HepG2 (cell line): Measurements from ENCODE around the gene TBC1D12. TPM values are rescaled to one million over a fixed set of nuclear protein-coding genes. Genes with fewer than 3 reads are reported as not detected.
A peak's percentile ranks its signal among the peaks of the same experiment; 100 is the strongest.

Source experiments
- DR1 ChIP-seq: sonication (generic); formaldehyde crosslinking; IDR thresholded peaks from 2 replicates; pipeline ENCODE4 v1.8.0; 2021; ENCODE audit warnings: mild to moderate bottlenecking, missing genetic modification reagents, inconsistent platforms
- EED ChIP-seq: sonication (generic); formaldehyde crosslinking; IDR thresholded peaks from 2 replicates; pipeline ENCODE4 v1.5.0; 2020; ENCODE audit warnings: mild to moderate bottlenecking, missing genetic modification reagents
- EP300 ChIP-seq, 3 experiments: sonication (generic) in 1 of 3; formaldehyde crosslinking in 1 of 3; IDR thresholded peaks; 2 replicates each; pipeline versions ENCODE4 v1.5.1 to v1.6.1; 2011 to 2020; ENCODE audit warnings: low read depth in 2 of 3, low read length in 2 of 3, borderline replicate concordance in 1 of 3, improper control_type of control experiment in 1 of 3, mild to moderate bottlenecking in 1 of 3, missing genetic modification reagents in 1 of 3, moderate library complexity in 1 of 3
- HMG20B ChIP-seq: conservative IDR thresholded peaks from 2 replicates; pipeline ENCODE4 v1.6.1; 2016; ENCODE audit warnings: missing genetic modification reagents, missing compliant biosample characterization
- HOXA5 ChIP-seq: sonication (generic); formaldehyde crosslinking; IDR thresholded peaks from 2 replicates; pipeline ENCODE4 v1.4.0; 2020; ENCODE audit warnings: missing genetic modification reagents
- IRX3 ChIP-seq: sonication (generic); formaldehyde crosslinking; IDR thresholded peaks from 2 replicates; pipeline ENCODE4 v1.8.1; 2023; ENCODE audit warnings: mild to moderate bottlenecking, low read depth, missing genetic modification reagents, borderline replicate concordance
- NPAS2 ChIP-seq: sonication (generic); formaldehyde crosslinking; IDR thresholded peaks from 2 replicates; pipeline ENCODE4 v1.8.0; 2022; ENCODE audit warnings: mild to moderate bottlenecking, missing genetic modification reagents, borderline replicate concordance
- NR2F6 ChIP-seq, 2 experiments: IDR thresholded peaks; 2 replicates each; pipeline ENCODE4 v1.6.1; 2016; ENCODE audit warnings: antibody characterized with exemption in 1 of 2, mild to moderate bottlenecking in 1 of 2
- PPARG ChIP-seq: conservative IDR thresholded peaks from 2 replicates; pipeline ENCODE4 v1.6.1; 2016; ENCODE audit warnings: missing biosample characterization, missing genetic modification reagents
- SAP130 ChIP-seq: IDR thresholded peaks from 2 replicates; pipeline ENCODE4 v1.6.1; 2016; ENCODE audit warnings: low read depth
- TBX2 ChIP-seq: sonication (generic); formaldehyde crosslinking; IDR thresholded peaks from 2 replicates; pipeline ENCODE4 v1.5.0; 2020; ENCODE audit warnings: missing genetic modification reagents, mild to moderate bottlenecking, borderline replicate concordance
- ZFP62 ChIP-seq: sonication (generic); formaldehyde crosslinking; IDR thresholded peaks from 2 replicates; pipeline ENCODE4 v1.4.0; 2020; ENCODE audit warnings: missing genetic modification reagents
- ZFP90 ChIP-seq: sonication (generic); formaldehyde crosslinking; IDR thresholded peaks from 2 replicates; pipeline ENCODE4 v1.8.0; 2022; ENCODE audit warnings: missing genetic modification reagents, mild to moderate bottlenecking, inconsistent platforms, borderline replicate concordance
- ZNF329 ChIP-seq: sonication (generic); formaldehyde crosslinking; IDR thresholded peaks from 2 replicates; pipeline ENCODE4 v1.9.0; 2021; ENCODE audit warnings: low read depth, mild to moderate bottlenecking, missing genetic modification reagents
- ZNF557 ChIP-seq: sonication (generic); formaldehyde crosslinking; IDR thresholded peaks from 2 replicates; pipeline ENCODE4 v1.4.0; 2020; ENCODE audit warnings: missing genetic modification reagents
- ZNF629 ChIP-seq: sonication (generic); formaldehyde crosslinking; conservative IDR thresholded peaks from 2 replicates; pipeline ENCODE4 v1.5.0; 2020; ENCODE audit warnings: missing genetic modification reagents
- ZNF775 ChIP-seq: sonication (generic); formaldehyde crosslinking; IDR thresholded peaks from 2 replicates; pipeline ENCODE4 v1.4.0; 2020; ENCODE audit warnings: missing genetic modification reagents, mild to moderate bottlenecking, moderate library complexity, borderline replicate concordance
- polyA plus RNA-seq, 8 experiments: library from polyadenylated mRNA; depleted of rRNA in 3 of 8; stranded (reverse) in 7 of 8; unstranded in 1 of 8; fragments of >200 nt; fragmentation: Illumina TruSeq in 4 of 8; extraction: Trizol in 4 of 8; gene quantifications; 2 replicates each; pipeline versions ENCODE4 v1.2.1 to v1.2.3, GENCODE V29; 2011 to 2016; ENCODE audit warnings: low read depth in 4 of 8, missing spikeins in 1 of 8, mixed read lengths in 1 of 8; ENCODE audit not compliant: insufficient read depth in 1 of 8
- total RNA-seq, 5 experiments: library from RNA; depleted of rRNA; stranded (reverse); fragments of >200 nt; fragmentation: Illumina TruSeq; extraction: Trizol; gene quantifications; 2 replicates each; pipeline ENCODE4 v1.2.3, GENCODE V29; 2016; ENCODE audit warnings: low read depth in 1 of 5
- TF ChIP-seq, protein P1 (sequence below): sonication (generic); formaldehyde crosslinking; IDR thresholded peaks from 2 replicates; pipeline ENCODE4 v1.4.0; 2020; ENCODE audit warnings: missing genetic modification reagents, borderline replicate concordance
- TF ChIP-seq, protein P2 (sequence below): sonication (generic); formaldehyde crosslinking; IDR thresholded peaks from 2 replicates; pipeline ENCODE4 v1.4.0; 2020; ENCODE audit warnings: missing genetic modification reagents, borderline replicate concordance
- TF ChIP-seq, protein P3 (sequence below): sonication (generic); formaldehyde crosslinking; IDR thresholded peaks from 2 replicates; pipeline ENCODE4 v1.5.0; 2020; ENCODE audit warnings: missing genetic modification reagents

TBC1D12 gene
- total and polyA plus RNA-seq, 2 of the 13 experiments (the other 11 are each of a cell fraction or from before 2014, with no cell fraction given): 5.7 to 6.2 TPM

DNA sequence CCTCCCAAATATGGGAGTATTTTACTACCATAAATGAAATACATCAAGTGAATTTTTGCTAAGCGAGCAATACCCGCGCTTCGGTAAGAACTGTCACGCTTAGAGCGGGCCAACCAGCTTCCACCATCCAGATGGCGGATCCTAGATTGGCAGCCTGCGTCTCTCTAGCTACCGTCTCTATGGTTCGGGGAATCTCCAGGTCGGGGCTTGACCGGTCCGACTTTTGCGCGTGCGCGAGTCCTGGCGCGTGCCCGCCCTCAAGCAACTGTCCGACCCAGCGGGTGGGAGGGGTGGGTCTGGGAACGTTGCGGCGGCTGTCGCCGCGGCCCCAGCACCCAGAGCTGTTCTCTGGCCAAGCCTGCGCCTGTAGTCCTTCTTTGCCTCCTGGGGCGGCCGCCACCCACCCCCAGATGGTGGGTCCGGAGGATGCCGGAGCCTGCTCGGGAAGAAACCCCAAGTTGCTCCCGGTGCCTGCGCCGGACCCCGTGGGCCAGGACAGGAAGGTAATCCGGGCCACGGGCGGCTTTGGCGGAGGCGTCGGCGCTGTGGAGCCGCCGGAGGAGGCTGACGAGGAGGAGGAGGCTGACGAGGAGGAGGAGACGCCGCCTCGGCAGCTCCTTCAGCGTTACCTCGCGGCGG, at the start of gene TBC1D12 (continued):
- TF ChIP-seq IRX3 (CRISPR knock-in tag): no peak
- TF ChIP-seq, protein P1, sequence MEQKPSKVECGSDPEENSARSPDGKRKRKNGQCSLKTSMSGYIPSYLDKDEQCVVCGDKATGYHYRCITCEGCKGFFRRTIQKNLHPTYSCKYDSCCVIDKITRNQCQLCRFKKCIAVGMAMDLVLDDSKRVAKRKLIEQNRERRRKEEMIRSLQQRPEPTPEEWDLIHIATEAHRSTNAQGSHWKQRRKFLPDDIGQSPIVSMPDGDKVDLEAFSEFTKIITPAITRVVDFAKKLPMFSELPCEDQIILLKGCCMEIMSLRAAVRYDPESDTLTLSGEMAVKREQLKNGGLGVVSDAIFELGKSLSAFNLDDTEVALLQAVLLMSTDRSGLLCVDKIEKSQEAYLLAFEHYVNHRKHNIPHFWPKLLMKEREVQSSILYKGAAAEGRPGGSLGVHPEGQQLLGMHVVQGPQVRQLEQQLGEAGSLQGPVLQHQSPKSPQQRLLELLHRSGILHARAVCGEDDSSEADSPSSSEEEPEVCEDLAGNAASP: 0 out of 2 replicates have a peak, but pooled peaks have one; percentile 17
- no peak for TF ChIP-seq ZNF775
- TF ChIP-seq TBX2 (CRISPR knock-in tag): peak; percentile 55
- no peak for TF ChIP-seq NR2F6 (IDR thresholded peaks at IDR 0.05)
- 0 out of 2 replicates have a peak, but pooled peaks have one; percentile 23 for TF ChIP-seq NR2F6 (CRISPR knock-in tag; IDR thresholded peaks at IDR 0.05)
- TF ChIP-seq ZFP90: 0 out of 2 replicates have a peak, but pooled peaks have one; percentile 21
- 0 out of 2 replicates have a peak, but pooled peaks have one; percentile 42 for TF ChIP-seq HOXA5 (CRISPR knock-in tag)
- TF ChIP-seq SAP130 (CRISPR knock-in tag): peak; percentile 84
- TF ChIP-seq EP300 (IDR thresholded peaks at IDR 0.05; ENCODE audit: low read depth in 2 of 2, low read length in 2 of 2): peak in 1 of 2 experiments; percentile 27; a peak in 1 of 4 replicates
- no peak for TF ChIP-seq EP300 (CRISPR knock-in tag; IDR thresholded peaks at IDR 0.05; ENCODE audit: borderline replicate concordance)
- TF ChIP-seq ZFP62 (CRISPR knock-in tag): no peak
- TF ChIP-seq, protein P2, sequence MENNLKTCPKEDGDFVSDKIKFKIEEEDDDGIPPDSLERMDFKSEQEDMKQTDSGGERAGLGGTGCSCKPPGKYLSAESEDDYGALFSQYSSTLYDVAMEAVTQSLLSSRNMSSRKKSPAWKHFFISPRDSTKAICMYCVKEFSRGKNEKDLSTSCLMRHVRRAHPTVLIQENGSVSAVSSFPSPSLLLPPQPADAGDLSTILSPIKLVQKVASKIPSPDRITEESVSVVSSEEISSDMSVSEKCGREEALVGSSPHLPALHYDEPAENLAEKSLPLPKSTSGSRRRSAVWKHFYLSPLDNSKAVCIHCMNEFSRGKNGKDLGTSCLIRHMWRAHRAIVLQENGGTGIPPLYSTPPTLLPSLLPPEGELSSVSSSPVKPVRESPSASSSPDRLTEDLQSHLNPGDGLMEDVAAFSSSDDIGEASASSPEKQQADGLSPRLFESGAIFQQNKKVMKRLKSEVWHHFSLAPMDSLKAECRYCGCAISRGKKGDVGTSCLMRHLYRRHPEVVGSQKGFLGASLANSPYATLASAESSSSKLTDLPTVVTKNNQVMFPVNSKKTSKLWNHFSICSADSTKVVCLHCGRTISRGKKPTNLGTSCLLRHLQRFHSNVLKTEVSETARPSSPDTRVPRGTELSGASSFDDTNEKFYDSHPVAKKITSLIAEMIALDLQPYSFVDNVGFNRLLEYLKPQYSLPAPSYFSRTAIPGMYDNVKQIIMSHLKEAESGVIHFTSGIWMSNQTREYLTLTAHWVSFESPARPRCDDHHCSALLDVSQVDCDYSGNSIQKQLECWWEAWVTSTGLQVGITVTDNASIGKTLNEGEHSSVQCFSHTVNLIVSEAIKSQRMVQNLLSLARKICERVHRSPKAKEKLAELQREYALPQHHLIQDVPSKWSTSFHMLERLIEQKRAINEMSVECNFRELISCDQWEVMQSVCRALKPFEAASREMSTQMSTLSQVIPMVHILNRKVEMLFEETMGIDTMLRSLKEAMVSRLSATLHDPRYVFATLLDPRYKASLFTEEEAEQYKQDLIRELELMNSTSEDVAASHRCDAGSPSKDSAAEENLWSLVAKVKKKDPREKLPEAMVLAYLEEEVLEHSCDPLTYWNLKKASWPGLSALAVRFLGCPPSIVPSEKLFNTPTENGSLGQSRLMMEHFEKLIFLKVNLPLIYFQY (CRISPR knock-in tag): peak; percentile 72; the same call in 1 of the 2 replicates
- TF ChIP-seq EED (CRISPR knock-in tag): no peak
- 0 out of 2 replicates have a peak, but pooled peaks have one; percentile 35 for TF ChIP-seq ZNF557
- TF ChIP-seq HMG20B: 0 out of 2 replicates have a peak, but pooled peaks have one; percentile 28
- no peak for TF ChIP-seq DR1 (CRISPR knock-in tag)
- TF ChIP-seq, protein P3, sequence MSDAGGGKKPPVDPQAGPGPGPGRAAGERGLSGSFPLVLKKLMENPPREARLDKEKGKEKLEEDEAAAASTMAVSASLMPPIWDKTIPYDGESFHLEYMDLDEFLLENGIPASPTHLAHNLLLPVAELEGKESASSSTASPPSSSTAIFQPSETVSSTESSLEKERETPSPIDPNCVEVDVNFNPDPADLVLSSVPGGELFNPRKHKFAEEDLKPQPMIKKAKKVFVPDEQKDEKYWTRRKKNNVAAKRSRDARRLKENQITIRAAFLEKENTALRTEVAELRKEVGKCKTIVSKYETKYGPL (CRISPR knock-in tag): no peak
- no peak; the same call in none of the 2 replicates for TF ChIP-seq ZNF329
- TF ChIP-seq PPARG: no peak; the same call in none of the 2 replicates
- TF ChIP-seq ZNF629 (CRISPR knock-in tag): 0 out of 2 replicates have a peak, but pooled peaks have one; percentile 5
- no peak for TF ChIP-seq NPAS2
